ENCODE results near the gene DMRTC1.
"Not testable (repeated sequence)": the region's sequence is repeated elsewhere in the genome, so short reads cannot be mapped to it uniquely, and the experiment has no call there.

Gene DMRTC1, protein sequence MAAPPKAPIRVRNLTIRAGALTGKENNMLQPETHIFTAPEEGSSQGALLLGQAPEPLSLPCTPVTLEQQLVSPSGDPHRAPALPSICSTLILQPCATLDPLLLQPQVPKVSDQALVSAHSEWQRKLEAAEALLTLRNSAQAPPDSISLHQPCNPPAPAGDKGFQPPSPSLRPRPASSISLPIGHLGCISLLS

DNA sequence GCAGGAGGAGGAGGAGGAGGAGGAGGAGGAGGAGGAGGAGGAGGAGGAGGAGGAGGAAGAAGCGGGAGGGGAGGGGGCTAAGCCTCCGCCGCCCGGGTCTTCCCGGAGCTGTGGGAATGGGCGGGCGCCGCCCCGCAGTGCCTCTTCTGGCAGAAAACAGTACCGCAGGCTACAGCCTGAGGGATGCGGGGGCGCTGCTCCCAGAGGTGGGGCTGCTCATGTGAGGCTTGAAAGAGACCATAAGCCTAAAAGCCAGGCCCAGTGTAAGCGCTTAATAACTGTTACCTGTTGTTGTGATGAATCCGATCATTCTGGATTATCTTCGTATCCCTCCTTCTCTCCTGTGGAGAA lies at the start of gene DMRTC1:
TSS of gene DMRTC1 (minus strand) at position 19 of the 351 bp plus-strand sequence. CDS start 68,143 bp downstream, outside the sequence.
- DNase-seq, result not testable (repeated sequence)

DNA sequence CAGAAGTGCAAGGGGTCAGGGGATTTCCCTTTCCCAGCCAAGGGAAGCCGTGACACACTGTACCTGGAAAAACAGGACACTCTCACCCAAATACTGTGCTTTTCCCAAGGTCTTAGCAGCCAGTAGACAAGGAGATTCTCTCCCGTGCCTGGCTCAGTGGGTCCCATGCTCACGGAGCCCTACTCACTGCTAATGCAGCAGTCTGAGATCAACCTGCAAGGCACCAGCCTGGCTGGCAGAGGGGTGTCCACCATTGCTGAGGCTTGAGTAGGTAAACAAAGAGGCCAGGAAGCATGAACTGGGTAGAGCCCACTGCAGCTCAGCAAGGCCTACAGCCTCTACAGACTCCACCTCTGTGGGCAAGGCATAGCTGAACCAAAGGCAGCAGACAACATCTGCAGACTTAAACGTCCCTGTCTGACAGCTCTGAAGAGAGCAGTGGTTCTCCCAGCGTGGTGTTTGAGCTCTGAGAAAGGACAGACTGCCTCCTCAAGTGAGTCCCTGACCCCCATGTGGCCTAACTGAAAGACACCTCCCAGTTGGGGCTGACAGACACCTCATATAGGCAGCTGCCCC lies 37.3 kb upstream of the DMRTC1 start:
- DNase-seq, result not testable (repeated sequence)

DNA sequence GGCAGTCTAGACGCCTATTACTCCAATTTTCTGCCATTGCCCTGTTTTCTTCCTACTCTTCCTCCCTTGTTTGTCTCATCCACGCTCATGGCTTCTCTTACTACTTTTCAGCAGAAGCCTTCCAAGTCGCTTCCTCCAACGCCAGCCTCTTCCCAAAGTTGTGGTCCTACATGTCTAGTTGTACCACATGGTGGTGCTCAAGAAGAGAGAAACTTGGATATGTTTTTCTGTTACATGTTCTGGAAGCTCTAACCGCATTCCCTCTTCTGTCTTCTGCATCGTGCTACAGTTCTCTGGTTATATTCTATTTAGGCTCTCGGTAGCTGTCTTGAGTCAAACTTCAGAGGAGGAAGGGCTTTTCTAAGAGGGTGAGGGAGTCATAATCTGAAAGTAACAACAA lies 31.2 kb upstream of the DMRTC1 start:
- DNase-seq, result not testable (repeated sequence)

DNA sequence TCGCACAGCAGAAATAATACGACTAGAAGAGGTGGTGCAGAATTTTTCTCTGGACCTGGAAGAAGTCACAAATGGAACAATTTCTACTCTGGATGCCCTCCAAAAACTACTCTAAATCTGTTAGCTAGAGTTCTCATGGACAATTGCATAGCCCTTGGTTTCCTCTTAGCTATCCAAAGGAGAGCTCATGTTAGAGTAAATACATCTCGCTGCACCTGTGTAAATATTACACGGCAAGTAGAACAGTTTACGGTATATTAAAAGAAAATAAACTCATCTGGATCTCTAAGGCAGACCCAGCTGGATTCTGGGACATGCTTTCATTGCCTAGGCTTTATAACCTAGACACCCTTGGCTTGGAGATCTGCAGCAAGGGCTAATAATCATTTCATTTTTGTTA lies 28.2 kb upstream of the DMRTC1 start:
- not testable (repeated sequence) for DNase-seq

DNA sequence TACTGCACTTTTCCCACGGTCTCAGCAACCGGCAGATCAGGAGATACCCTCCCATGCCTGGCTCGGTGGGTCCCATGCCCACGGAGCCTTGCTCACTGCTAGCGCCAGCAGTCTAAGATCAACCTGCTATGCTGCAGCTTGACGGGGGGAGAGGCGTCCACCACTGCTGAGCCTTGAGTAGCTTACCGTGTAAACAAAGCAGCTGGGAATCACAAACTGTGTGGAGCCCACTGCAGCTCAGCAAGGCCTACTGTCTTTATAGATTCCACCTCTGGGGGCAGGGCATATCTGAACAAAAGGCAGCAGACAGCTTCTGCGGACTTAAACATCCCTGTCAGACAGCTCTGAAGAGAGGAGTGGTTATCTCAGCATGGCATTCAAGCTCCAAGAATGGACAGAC lies 16.3 kb upstream of the DMRTC1 start:
- not testable (repeated sequence) for DNase-seq

DNA sequence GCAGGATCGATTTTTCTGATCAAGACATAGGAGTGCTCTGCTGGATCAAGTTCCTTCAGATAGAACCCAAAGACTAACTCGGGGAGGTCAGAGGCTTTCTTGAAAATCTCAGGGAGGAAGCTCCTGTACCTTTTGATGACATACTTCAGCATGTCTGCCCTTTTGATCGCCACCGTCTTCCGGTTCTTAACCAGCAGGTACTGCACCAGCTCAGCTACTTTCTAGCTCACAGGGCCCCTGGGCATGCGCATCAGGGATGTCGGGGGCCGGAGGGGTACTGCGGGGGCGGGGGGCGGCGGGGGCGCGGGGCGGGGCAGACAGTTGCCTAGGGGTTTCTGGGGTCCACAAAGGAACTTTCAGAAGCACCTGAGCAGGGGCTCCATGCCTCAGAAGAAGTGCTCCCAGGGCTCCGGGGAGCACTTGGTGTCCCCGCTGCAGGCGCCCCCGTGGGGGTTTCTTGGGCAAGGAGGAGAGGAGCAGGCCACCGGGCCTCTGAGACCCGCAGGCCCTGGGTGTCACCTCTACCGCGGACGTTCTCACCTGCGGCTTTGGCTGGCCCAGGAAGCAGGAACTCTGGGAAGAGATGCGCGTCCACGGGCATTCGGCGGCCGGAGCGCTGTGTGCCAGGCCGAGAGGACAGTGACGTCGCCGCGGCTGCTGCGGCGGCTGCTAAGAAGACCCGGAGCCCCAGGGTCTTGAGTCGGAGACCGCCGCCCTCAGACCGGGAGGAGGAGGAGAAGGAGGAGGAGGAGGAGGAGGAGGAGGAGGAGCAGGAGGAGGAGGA lies 410 bp downstream of the DMRTC1 start:
- not testable (repeated sequence) for DNase-seq

DNA sequence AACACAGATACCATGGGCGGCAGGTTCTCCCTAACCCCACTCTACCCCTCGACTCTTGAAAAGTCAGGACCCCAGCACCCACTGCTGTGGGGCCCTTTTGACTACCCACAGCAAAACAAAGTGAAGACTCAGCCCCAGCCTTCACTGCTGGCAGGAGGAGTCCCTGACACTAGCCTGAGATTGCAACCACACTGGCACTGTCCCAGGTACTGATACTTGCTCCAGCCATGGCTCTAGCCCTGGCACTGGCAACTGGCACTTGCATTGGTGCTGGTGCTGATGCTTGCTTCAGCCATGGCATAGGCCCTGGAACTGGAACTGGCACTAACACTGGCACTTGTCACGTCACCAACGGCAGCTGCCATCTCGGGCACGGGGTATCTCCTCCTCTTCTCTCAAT lies 1.4 kb downstream of the DMRTC1 start:
- not testable (repeated sequence) for DNase-seq

DNA sequence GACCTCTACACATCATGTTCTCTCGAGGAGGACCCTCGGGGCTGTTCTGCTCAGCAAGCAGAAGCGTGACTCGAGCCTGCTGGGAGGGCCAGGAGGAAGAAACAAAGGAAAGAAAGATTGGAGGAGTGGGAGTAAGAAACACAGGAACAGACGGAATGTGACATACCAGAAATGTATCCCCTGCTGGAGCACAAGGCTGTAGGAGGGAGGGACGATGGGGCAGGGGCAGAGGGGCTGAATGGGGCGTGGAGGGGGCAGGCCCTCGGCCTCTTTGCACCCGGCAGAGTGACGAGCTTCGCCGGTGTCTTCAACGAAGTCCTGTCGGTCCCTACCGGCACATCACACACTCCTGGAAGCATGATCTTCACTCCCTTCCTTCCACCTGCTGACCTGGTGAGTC lies 5.7 kb downstream of the DMRTC1 start, which contains the start of gene FAM236A:
TSS of gene FAM236A (plus strand) at position 301 of the 400 bp plus-strand sequence. CDS start at position 358, 57 bp downstream.
- not testable (repeated sequence) for DNase-seq

DNA sequence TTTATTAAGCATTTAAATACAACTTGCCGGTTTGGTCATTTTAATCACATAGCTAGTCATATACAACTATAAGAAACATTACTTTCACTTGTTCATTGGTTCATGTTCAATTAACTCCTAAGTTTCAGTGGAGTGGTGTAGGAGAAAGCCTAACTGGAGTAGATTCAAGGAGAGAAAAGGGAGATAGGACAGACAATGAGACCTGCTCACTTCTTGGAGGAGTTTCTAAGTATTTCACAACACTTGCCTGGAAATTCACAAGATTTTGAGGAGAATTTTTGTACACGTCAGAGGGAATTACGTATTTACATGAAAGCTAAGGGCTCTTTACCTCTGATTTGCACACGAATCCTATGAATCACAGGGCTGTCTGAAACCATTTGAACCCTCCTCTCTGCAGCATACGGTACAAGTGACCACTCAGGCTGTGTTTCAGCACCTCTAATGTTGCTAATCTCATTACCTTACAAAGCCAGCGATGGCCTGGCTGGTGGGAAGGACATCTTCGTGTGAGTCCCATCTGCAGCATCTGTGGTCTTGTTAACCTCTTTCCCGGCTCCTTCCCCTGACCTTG lies 6.7 kb downstream of the DMRTC1 start:
- not testable (repeated sequence) for DNase-seq

DNA sequence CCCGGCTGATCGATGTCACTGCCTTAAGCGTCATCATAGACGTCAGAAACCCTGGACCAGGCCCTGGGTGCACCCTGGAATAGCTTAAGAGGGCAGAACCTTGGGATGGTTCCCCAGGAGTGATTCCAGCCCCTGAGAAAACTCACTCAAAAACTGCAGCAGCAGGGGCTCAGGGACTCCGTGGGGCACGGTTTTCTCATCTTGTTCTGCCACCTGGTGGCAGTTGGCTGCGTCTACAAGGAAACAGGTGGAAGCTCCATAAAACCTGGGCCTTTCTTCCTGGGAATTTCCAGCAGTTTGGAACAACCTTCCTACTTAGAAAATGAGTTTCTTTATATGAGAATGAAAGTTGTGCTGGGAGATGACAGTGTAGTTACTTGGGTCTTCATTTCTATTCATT lies 7.2 kb downstream of the DMRTC1 start:
- not testable (repeated sequence) for DNase-seq

DNA sequence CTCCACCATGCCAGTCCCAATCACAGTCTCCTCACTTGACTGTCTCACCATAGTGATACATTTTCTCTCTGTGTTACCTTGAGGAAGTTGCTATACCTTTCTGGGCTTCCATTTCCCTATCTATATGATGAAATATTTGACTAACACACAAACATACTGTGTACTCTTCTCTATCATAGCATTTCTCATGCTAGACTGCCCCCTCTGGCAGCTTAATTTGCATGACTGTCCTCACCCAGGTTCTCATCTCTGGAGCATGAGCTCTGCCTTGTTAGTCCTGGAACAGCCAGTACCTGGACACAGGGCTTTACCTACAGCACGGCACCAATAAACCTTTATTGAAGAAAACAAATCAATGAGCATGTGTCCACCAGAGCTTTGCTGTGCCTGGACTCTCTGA lies 11.4 kb downstream of the DMRTC1 start:
- DNase-seq, result not testable (repeated sequence)

DNA sequence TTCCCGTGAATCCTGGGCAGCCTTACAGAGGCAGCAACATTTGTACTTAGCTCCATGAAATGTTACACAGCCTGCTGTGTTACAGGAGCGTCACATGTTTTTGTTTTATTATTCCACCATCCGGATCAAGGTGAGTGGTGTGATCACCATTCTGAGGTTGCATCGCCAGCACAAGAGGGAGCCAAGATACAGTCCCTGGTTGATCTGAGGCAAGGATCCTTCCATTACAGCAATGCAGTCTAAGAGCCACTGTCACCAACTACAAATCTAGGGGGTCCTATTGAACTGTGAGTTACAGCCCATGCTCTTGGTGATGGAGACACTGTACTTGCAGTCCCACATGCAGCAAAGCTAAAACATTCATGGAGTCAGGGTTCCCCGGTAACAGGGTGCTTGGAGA lies 27.5 kb downstream of the DMRTC1 start:
- DNase-seq, result not testable (repeated sequence)

DNA sequence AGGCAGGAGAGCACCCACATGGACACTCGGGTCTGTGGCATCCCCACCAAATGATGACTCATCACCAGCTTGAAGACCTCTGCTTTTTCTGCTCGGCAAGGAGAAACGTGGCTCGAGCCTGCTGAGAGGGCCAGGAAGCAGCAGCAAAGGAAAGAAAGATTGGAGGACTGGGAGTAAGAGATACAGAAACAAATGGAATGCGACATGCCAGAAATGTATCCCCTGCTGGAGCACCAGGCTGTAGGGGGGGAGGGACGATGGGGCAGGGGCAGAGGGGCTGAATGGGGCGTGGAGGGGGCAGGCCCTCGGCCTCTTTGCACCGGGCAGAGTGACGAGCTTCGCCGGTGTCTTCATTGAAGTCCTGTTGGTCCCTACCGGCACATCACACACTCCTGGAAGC lies 31.3 kb downstream of the DMRTC1 start, which contains the start of gene FAM236C:
TSS of gene FAM236C (plus strand) at position 301 of the 400 bp plus-strand sequence. CDS start 100 bp downstream, outside the sequence.
- DNase-seq, result not testable (repeated sequence)

DNA sequence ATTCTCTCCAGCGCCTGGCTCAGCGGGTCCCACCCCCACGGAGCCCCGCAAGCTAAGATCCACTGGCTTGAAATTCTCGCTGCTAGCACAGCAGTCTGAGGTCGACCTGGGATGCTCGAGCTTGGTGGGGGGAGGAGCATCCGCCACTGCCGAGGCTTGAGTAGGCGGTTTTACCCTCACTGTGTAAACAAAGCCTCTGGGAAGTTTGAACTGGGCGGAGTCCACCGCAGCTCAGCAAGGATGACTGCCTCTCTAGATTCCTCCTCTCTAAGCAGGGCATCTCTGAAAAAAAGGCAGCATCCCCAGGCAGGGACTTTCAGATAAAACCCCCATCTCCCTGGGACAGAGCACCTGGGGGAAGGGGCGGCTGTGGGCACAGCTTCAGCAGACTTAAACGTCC lies 53.9 kb downstream of the DMRTC1 start:
- DNase-seq, result not testable (repeated sequence)

DNA sequence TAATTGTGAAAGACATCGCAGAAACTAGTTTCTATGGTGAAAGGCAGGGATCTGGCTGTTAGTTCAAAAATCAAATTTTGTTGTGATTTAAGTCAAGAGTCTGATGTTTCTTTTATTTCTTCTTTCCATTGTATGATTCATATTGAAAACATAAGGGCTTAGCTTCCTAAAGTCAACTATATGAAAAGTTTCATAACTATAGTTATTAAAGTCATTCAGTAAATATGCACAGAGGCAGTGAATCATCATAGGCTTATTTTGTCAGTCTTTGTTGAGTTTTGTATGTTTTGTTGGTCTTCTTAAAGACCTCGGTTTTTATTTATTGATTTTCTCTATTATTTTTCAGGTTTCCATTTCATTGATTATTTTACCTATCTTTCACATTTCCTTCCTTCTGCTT lies 60.7 kb downstream of the DMRTC1 start:
- not testable (repeated sequence) for DNase-seq

DNA sequence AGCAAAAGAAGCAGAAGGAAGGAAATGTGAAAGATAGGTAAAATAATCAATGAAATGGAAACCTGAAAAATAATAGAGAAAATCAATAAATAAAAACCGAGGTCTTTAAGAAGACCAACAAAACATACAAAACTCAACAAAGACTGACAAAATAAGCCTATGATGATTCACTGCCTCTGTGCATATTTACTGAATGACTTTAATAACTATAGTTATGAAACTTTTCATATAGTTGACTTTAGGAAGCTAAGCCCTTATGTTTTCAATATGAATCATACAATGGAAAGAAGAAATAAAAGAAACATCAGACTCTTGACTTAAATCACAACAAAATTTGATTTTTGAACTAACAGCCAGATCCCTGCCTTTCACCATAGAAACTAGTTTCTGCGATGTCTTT lies 106.1 kb downstream of the DMRTC1 start:
- not testable (repeated sequence) for DNase-seq

DNA sequence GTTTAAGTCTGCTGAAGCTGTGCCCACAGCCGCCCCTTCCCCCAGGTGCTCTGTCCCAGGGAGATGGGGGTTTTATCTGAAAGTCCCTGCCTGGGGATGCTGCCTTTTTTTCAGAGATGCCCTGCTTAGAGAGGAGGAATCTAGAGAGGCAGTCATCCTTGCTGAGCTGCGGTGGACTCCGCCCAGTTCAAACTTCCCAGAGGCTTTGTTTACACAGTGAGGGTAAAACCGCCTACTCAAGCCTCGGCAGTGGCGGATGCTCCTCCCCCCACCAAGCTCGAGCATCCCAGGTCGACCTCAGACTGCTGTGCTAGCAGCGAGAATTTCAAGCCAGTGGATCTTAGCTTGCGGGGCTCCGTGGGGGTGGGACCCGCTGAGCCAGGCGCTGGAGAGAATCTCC lies 112.9 kb downstream of the DMRTC1 start:
- not testable (repeated sequence) for DNase-seq
